HG02571 (cell line): ENCODE measurements around the gene KRT84.
"Not testable (repeated sequence)": the region's sequence is repeated elsewhere in the genome, so short reads cannot be mapped to it uniquely, and the experiment has no call there.

Experiments
- ATAC-seq: cut with Tn5 transposase; IDR thresholded peaks from one replicate; pipeline ENCODE4 v1.9.1; 2021; ENCODE audit warnings: mild to moderate bottlenecking, moderate library complexity; ENCODE audit not compliant: unreplicated experiment

Gene KRT84

DNA sequence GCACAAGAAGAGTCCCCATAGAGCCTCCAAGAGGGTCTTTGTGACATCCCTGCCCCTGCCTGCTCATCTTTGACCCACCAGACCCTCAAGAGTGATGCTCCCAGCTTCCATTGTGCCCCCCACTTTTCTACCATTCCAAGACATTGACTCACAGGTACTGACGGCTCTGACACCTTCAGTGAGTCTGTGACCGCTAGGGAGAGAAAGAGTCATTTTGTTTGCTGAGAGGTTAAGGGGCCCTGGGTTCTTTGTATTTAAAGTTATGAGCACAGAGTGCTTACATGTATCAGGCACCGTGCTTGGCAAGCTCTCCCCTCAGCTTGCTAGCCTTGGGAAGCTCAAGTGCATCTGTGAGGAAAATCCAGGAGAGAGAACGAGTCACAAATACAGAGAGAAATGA is 27.8 kb upstream of the KRT84 start:
- ATAC-seq, result no peak

DNA sequence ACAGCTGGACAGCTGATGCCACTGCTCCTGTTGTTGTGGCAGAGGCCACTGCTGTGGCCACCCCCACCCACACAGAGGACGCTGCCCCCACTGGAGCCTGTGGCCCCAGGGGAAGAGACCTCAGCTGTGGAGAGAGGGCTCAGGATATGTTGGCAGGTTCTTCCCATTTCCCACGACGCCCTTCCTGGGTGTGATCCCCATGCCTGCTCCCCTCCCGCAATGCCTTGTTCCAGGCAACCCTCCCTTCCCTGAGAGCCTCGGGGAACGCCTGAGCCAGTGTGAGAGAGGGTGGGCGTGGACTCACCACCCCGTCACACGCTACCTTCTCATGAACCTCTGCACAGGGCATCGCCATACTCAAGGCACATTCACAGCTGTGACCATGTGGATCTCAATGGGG is 26.4 kb upstream of the KRT84 start:
- no peak for ATAC-seq

GRCh38 chr12:52410589-52411248 is 25.3 kb upstream of the KRT84 start:
- not testable (repeated sequence) for ATAC-seq

DNA sequence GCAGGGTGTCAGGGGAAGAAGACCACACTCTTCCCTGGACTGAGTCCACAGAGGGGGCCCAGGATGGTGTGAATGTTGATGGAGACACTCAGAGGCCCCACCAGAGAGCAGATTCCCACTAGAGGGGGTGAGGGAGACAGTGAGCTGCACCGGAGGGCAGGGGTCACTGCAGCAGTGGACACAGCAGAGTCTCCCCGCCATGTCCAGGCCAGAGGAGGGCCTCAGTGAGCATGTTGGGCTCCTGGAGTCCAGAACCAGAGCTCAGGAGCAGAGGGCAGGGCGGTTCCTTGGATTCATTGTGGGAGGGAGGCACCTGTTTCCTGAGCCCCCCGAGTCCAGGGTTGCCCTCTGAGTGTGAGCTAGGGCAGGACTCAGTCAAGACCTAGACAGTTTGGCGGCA is 22.5 kb upstream of the KRT84 start:
- no peak for ATAC-seq

DNA sequence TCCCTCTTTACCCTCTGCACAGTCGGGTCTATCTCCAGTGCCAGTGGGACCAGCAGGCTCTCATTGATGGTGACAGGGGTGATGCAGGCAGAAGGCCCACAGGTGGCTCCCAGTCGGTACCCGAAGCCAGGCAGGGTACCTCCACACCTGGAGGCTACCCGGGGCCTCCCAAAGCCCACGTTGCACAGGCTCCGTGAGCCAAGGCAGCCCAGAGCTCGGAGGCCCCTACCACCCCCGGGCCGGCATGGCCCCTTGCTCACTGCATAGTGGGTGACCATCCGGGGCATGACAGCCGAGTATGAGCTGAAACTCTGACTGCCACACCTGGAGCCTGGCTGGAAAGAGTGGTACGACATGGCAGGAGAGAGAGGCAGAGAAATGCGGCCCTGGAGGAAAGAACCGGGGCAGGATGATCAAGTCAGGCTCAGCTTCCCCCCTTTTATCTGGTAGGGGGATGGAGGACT is 20.5 kb upstream of the KRT84 start, which contains the start of gene KRT82:
TSS of gene KRT82 (minus strand) at position 414 of the 464 bp plus-strand sequence. CDS start at position 356, 58 bp downstream.
- ATAC-seq, result no peak

GRCh38 chr12:52404951-52405350 is 19.5 kb upstream of the KRT84 start:
- no peak for ATAC-seq

- no peak for ATAC-seq
Observed at GRCh38 chr12:52403561-52403960, 18.1 kb upstream of the KRT84 start.

DNA sequence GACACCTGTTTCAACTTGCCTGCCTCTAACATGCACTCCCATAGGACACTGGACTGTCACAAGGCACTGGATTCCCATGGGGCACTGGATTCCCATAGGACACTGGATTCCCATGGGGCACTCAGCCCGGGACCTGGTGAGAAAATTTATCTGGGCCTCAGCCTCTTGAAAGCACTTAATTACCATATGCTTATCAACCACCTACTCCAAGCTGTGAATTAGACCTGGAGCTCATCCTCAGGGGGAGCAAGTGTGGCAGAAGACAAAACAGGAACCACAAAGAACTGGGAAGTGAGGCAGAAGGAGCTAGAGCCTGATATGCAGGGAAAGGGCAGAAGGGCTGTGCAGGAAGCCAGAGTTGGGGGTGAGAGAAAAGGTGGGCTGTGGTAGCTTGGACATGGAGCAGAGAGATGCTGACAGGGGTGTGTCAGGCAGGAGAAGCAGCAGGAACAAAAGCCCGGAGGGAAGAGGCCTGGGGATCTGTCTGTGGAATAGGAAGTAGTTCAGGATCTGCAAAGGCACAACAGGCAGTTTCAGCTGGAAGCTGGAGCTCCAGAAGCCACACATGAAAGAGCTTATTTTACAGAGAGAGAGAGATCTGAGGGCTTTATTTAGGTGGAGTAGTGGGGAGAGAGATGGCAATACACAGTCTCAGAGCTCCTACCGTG is 17.6 kb upstream of the KRT84 start:
- ATAC-seq, result no peak

DNA sequence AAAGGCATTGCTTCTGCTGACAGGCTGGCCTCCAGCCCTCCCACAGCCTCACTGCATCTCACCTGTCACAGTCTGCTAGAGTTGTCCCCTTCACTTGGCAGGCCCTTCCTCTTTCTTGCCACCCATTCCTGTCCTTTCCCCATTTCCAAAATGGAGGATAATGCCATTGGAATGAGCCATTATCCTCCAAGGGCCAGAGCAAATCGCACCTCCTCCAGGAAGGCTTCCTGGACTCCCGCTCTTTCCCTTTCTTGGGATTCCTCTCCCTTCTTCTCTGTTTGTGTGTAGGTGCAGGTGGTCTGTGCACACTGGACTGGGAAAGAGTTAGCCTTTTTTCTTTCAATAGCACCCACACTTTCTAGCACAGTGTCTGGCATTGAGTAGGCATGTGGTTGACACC is 16.9 kb upstream of the KRT84 start:
- no peak for ATAC-seq

DNA sequence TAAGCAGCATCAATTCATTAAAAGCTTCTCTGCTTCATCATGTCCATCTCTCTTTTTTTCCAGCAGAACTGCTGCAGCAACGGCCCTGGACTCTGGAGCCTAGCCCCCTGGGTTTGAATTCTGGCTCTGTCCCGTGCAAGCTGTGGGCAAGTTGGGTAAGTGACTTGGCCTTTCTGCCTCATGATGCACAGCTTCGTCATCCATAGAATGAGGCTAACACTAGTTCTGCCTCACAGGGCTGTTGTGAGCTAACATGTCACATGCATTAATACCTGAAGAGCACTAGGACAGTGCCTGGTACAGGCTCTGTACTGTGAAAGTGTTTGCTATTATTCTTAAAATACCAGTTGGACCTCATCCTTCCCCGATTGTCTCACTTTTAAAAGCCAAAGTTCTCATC is 16.5 kb upstream of the KRT84 start:
- no peak for ATAC-seq

GRCh38 chr12:52401526-52401925 is 16.1 kb upstream of the KRT84 start:
- no peak for ATAC-seq

GRCh38 chr12:52400906-52401305 is 15.5 kb upstream of the KRT84 start:
- ATAC-seq, result no peak

DNA sequence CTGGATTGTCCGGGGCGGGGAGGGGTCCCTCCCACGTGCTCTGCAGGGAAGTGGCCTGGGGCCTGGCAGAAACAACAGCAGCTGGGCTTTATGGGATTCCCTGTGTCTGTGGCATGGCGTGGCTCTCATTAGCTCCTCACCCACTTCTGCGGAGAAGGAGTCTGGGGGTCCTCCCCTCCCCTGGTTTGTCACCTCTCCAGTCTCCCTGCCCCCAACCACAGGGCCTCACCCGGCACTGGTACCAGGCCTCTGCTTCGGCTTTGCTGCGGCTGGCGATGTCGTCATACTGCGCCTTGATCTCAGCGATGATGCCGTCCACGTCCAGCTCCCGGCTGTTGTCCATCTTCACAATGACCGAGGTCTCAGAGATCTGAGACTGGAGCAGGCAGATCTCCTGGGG is 14.3 kb upstream of the KRT84 start:
- ATAC-seq, result no peak

- ATAC-seq, result no peak
Observed at GRCh38 chr12:52398176-52398575, 12.7 kb upstream of the KRT84 start.

GRCh38 chr12:52396656-52397055 is 11.2 kb upstream of the KRT84 start:
- no peak for ATAC-seq

DNA sequence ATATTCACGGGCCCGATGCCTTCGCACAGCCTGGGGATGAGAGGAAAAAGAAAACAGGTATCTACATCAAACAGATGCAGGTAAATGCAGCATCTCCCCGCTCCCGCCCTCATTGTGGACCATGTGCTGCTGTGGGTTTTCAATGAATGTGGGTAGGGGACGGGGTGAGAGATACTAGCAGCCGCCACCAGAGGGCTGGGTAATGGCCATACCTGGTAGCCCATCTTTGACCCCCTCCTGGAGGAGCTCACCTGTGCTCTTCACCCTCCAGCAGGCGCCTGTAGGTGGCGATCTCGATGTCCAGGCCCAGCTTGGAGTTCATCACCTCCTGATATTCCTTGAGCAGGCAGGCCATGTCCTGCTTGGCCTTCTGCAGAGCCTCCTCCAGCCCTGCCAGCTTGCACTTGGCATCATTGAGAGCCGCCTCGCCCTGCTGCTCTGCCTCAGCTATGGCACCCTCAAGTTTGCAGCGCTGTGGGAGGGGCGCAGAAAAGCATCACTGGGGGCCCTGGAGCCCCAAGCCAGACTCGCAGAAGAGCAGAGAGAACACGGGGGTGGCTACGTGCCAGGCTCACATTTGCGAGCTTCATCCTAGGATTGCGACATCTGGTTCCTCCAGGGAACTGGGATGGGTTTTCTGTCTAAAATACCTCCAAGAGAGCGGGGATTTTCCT is 10.4 kb upstream of the KRT84 start:
- no peak for ATAC-seq

GRCh38 chr12:52394836-52395405 is 9.5 kb upstream of the KRT84 start:
- ATAC-seq, result no peak

- no peak for ATAC-seq
Observed at GRCh38 chr12:52392465-52393007, 7.1 kb upstream of the KRT84 start.

GRCh38 chr12:52391618-52392002 is 6.2 kb upstream of the KRT84 start:
- ATAC-seq, result no peak

DNA sequence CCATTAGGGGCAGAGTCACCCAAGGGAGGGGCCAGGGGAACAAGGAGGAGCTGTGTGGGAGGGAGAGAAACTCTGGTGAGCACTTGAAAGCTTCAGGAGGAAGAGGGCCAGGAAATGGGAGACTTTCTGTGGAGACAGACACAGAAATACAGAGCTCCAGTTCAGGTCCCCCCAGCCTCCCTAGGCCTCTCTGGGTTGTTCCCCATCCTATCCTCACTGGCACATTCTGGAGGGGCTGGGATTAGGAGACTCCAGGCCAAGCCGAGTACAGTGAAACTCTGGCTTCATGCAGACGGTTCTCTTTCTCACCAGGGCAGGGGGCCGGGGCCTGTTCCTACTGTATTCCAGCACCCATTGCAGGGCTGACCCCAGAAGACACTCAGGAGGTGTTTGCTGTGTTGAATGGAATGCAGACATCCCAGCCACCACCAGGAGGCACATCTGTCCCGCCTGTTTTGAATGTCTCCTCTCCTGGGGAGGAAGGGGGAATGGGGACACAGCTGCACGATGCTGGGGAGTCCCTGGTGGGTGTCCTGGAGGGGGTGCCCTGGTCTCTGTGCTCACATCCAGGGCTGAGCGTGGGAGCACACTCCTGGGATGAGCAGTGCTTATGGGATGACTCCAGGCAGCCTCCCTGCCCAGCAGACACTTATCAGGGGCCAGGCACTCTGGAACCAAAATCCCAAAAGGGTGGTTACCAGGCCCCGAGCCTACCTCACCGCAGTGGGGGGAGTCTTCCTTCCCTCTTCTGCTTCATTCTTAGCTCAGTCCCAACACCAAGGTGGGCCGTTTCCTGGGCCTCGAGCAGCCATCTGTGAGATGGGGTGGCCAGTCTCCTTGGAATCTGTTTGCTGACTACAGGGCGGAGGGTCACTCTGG is 5.5 kb upstream of the KRT84 start:
- ATAC-seq, result no peak
